Stimulated activated CD8-positive, alpha-beta memory T cell treated with anti-CD3 and anti-CD28 coated beads, Interleukin-12 subunit alpha, Interleukin-12 subunit beta, amount 100 ng/mL, for 4 hours (primary cell): ENCODE data around the gene C10orf62.
"Not testable (repeated sequence)": the region's sequence is repeated elsewhere in the genome, so short reads cannot be mapped to it uniquely, and the experiment has no call there.

ENCODE experiments used
- DNase-seq: peaks from one replicate; pipeline ENCODE4 v3.0.0-alpha.2; 2020; ENCODE audit warnings: low read depth

Gene C10orf62

DNA sequence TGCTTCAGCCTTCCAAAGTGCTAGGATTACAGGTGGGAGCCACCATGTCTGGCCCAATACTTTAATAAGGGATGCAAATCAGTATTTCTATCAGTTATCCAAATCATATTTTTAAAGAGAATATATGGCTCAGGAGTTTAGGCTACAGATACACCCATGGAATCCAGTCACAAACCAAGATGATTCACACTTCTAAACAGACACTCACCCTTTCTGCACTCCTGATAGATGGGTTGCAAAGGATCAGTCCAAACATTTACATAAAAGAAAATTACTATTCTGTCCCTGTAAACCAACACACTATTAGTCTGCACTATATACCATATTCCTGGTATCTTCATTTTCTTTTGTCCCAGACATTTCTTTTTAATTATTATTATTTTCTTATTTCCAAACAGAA is 41.6 kb downstream of the C10orf62 start:
- no peak for DNase-seq

DNA sequence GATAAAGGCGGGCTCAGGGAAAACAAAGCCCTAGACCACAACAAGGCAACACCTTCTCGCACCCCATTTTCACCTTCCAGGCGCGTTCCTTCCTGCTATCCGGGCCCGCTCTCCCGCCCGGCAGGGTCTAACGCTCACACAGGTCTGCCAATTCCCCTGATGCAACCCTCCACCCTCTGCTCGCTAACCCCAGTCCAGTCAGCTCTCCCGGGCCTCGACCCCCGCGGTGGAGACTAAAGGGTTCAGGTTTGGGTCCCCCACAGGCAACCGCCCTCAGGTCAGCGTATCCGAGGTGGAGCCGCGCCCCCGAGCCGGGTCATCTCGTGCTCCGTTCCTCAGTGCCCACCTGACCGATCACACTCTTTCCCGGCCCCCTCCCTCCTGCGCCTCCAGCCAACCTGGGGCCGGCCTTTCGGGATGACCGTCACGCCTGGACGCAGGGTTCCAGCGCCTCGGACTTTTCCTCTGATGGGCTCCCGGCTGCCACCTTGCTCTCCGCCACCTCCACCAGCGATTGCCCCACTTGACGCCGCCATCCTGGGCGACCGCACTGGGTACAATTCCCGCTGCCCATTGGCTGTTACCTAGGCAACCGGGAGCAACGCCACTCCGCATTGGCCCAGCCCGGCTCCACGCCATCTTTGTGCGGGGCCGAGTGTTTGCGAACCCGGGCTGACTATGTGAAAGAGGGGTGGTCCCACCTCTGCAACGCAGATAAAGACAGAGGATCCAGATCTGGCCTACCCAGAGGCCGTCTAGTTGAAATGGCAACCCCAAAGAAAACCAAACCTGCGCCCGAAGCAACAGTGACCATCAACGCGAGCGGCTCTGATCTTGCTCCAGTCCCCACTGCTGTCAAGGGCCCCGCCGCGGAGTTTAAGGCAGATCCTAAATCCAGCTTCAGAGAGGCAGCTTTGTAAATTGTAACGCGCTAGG is 43.7 kb downstream of the C10orf62 start, which contains the start of gene MORN4:
TSS of gene MORN4 (minus strand) at position 552 of the 936 bp plus-strand sequence. CDS start 13,847 bp downstream, outside the sequence.
- peak; percentile 80 for DNase-seq

DNA sequence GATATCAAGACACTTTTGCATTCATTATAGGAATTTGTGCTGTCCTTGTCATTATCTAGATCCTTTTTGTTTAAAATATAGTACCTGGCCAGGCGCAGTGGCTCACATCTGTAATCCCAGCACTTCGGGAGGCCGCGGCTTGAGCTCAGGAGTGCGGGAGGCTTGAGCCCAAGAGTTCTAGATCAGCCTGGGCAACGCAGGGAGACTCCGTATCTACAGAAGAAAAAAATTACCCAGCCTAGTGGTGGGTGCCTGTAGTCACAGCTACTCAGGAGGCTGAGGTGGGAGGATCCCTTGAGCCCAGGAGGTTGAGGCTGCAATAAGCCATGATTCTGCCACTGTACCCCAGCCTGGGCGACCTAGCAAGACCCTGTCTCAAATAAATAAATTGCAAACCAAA is 44.4 kb downstream of the C10orf62 start:
- DNase-seq = no peak

DNA sequence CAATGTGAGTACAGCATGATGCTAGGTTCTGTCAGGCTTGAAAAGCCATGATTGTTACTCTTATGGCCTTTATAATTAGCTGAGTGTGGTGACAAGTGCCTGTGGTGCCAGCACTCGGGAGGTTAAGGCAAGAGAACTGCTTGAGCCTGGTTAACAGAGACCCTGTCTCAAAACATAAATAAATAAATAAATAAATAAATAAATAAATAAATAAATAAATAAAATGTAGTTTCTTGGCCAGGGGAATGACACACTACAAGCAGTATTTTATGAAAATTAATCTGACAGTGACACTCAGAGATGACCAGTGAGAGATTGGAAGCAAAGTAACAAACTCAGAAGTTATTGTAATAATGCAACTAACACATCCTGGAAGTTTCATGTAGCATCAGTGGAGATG is 46.1 kb downstream of the C10orf62 start:
- DNase-seq = no peak

DNA sequence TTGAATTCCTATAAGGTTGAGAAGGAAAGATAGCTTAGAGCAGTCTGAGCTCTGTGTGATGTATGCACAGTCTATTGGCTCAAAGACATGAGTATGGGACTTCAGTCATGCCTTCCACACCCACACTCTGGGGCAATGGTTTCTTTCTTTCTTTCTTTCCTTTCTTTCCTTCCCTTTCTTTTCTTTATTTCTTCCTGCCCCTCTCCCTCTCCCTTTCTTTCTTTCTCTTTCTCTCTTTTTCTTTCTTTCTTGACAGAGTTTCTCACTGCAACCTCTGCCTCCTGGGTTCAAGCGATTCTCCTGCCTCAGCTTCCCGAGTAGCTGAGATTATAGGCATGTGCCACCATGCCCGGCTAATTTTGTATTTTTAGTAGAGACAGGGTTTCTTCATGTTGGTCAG is 49.6 kb downstream of the C10orf62 start:
- not testable (repeated sequence) for DNase-seq

DNA sequence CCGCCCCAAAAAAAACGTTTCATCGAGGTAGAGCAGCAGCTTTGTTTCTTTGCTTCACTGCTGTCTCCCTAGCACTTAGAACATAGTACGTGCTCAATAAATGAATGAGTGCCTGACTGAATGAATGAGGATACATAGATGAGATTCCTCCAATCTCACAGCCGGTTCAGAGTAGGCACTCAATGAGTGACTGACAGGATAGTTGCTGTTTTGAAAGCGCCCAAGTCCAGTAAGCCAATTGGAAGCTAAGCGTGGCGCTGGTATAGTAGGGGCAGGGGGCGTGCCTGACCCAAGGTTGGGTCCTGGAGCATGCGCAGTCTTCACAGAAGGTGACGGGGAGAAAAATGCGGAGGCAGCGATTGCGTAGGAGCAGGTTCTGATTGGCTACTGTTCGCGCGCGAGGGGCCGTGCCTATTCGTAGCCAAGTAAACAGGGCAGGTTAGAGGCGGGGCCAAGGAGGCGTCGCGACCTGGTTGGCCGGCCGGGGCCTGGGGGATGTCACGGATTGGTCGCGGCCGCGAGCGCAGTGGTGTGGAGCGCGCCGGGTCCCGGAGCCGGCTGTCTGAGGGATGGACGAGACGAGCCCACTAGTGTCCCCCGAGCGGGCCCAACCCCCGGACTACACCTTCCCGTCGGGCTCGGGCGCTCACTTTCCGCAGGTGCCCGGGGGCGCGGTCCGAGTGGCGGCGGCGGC is 50.8 kb downstream of the C10orf62 start, which contains the start of gene PI4K2A:
TSS of gene PI4K2A (plus strand) at position 498 of the 694 bp plus-strand sequence. CDS start at position 570, 72 bp downstream.
- DNase-seq = peak; percentile 98
